HCT116 (cell line): ENCODE data around the gene WDR72. TPM values are rescaled to one million over a fixed set of nuclear protein-coding genes. Genes with fewer than 3 reads are reported as not detected.

Experiments used
- ATAC-seq: fragments of 200-7000 bp; cut with Tn5 transposase; 2 replicates; pipeline ENCODE4 v1.9.1; 2020; ENCODE audit warnings: mild to moderate bottlenecking, moderate library complexity
- BruUV-seq: library from RNA; stranded (reverse); fragments of 400-500 nt; replicated peaks from 2 replicates; lab custom pipeline; 2021; lab: Mats Ljungman, UMichigan
- CTCF ChIA-PET: fragments of 300-600 bp; sonication (Branson Sonifier 250); formaldehyde crosslinking; loops from one replicate; lab custom pipeline; 2021; ENCODE audit warnings: antibody characterized with exemption; lab: Charles Lee
- POLR2A ChIA-PET: fragments of 300-600, 350-600 bp; sonication (Branson Sonifier 250); formaldehyde crosslinking; loops from one replicate; lab custom pipeline; 2021; ENCODE audit warnings: antibody characterized with exemption; lab: Charles Lee
- RAD21 ChIA-PET, 2 experiments: fragments of 300-600 bp; sonication (Branson Sonifier 250); formaldehyde crosslinking; loops; one replicate each; lab custom pipeline; 2023; ENCODE audit warnings: low total read pairs in 2 of 2; ENCODE audit not compliant: uncharacterized antibody in 2 of 2, unreplicated experiment in 2 of 2, low non-redundant PET in 1 of 2; lab: Charles Lee
- DNase-seq: peaks from one replicate; pipeline ENCODE4 v3.0.0-alpha.2; 2010; ENCODE audit warnings: low read depth, low spot score
- H2AFZ ChIP-seq: fragments of 200-600 bp; shearing (Covaris generic), sonication (generic); 2 replicates; pipeline ENCODE4 v1.6.1; 2017; ENCODE audit warnings: low read depth, mixed run types, mixed read lengths, antibody characterized with exemption, low read length; ENCODE audit not compliant: poor library complexity, severe bottlenecking
- H3K27ac ChIP-seq: 2 replicates; pipeline ENCODE4 v1.5.1; 2012; ENCODE audit warnings: low read depth, low read length
- H3K27me3 ChIP-seq: fragments of 200-600 bp; sonication (generic); 2 replicates; pipeline ENCODE4 v1.6.1; 2016; ENCODE audit warnings: mixed run types, low read length, mixed read lengths; ENCODE audit not compliant: insufficient read depth
- H3K36me3 ChIP-seq, 2 experiments: fragments of 200-500 bp in 1 of 2; fragments of 200-600 bp in 1 of 2; sonication (Bioruptor generic) in 1 of 2; sonication (generic) in 1 of 2; 2 replicates each; pipeline versions ENCODE4 v1.5.1 to v1.6.1; 2014 to 2016; ENCODE audit warnings: low read length in 2 of 2, inconsistent platforms in 1 of 2, mixed read lengths in 1 of 2, mixed run types in 1 of 2; ENCODE audit not compliant: insufficient read depth in 2 of 2, control insufficient read depth in 1 of 2
- H3K4me1 ChIP-seq, 2 experiments: fragments of 200-600 bp in 1 of 2; sonication (generic) in 1 of 2; 2 replicates each; pipeline versions ENCODE4 v1.5.1 to v1.6.1; 2012 to 2017; ENCODE audit warnings: low read length in 2 of 2, inconsistent platforms in 1 of 2, mild to moderate bottlenecking in 1 of 2, mixed read lengths in 1 of 2, mixed run types in 1 of 2, moderate library complexity in 1 of 2; ENCODE audit not compliant: insufficient read depth in 2 of 2, control insufficient read depth in 1 of 2
- H3K4me2 ChIP-seq: fragments of 200-600 bp; sonication (generic); 2 replicates; pipeline ENCODE4 v1.6.1; 2017; ENCODE audit warnings: mixed run types, low read length, mixed read lengths
- H3K4me3 ChIP-seq, 2 experiments: fragments of 200-600 bp in 1 of 2; sonication (generic) in 1 of 2; replicated peaks in 1 of 2; 2 replicates each; pipeline ENCODE4 v1.5.1; 2011 to 2016; ENCODE audit warnings: low read length in 2 of 2, control low read depth in 1 of 2, low read depth in 1 of 2, mild to moderate bottlenecking in 1 of 2, mixed read lengths in 1 of 2, mixed run types in 1 of 2
- H3K79me2 ChIP-seq: fragments of 200-600 bp; sonication (generic); 2 replicates; pipeline ENCODE4 v1.6.1; 2017; ENCODE audit warnings: mild to moderate bottlenecking, mixed run types, low read length, moderate library complexity, mixed read lengths; ENCODE audit not compliant: insufficient read depth
- H3K9ac ChIP-seq: fragments of 200-600 bp; sonication (generic); 2 replicates; pipeline ENCODE4 v1.6.1; 2016; ENCODE audit warnings: low read length, mixed read lengths
- H3K9me2 ChIP-seq: fragments of 200-600 bp; sonication (generic), shearing (Covaris generic); 2 replicates; pipeline ENCODE4 v1.6.1; 2017; ENCODE audit warnings: mixed run types, mild to moderate bottlenecking, moderate library complexity; ENCODE audit not compliant: insufficient read depth
- H3K9me3 ChIP-seq, 2 experiments: fragments of 200-500 bp in 1 of 2; fragments of 200-600 bp in 1 of 2; sonication (Bioruptor generic) in 1 of 2; sonication (generic) in 1 of 2; 2 replicates each; pipeline ENCODE4 v1.6.1; 2014 to 2017; ENCODE audit warnings: low read length in 2 of 2, mixed read lengths in 2 of 2, inconsistent platforms in 1 of 2, low read depth in 1 of 2, mild to moderate bottlenecking in 1 of 2, mixed run types in 1 of 2, moderate library complexity in 1 of 2; ENCODE audit not compliant: control insufficient read depth in 1 of 2, insufficient read depth in 1 of 2
- H4K20me1 ChIP-seq: fragments of 200-600 bp; sonication (generic), shearing (Covaris generic); 2 replicates; pipeline ENCODE4 v1.6.1; 2017; ENCODE audit warnings: mixed run types, mild to moderate bottlenecking, moderate library complexity; ENCODE audit not compliant: insufficient read depth
- CBX3 ChIP-seq: IDR thresholded peaks from 2 replicates; pipeline ENCODE4 v1.6.1; 2012; ENCODE audit warnings: low read depth
- EZH2 ChIP-seq: fragments of 200-600 bp; sonication (generic); IDR thresholded peaks from 2 replicates; pipeline ENCODE4 v1.6.1; 2017; ENCODE audit warnings: antibody characterized with exemption, mixed run types
- EZH2phosphoT487 ChIP-seq: fragments of 200-600 bp; IDR thresholded peaks from 2 replicates; pipeline ENCODE4 v1.6.1; 2018; ENCODE audit warnings: antibody characterized with exemption, borderline replicate concordance
- FOSL1 ChIP-seq: IDR thresholded peaks from 2 replicates; pipeline ENCODE4 v1.6.1; 2012; ENCODE audit warnings: low read depth
- JUND ChIP-seq: IDR thresholded peaks from 2 replicates; pipeline ENCODE4 v1.6.1; 2012
- POLR2A ChIP-seq: IDR thresholded peaks from 2 replicates; pipeline ENCODE4 v1.7.0; 2011; ENCODE audit warnings: borderline replicate concordance; ENCODE audit not compliant: insufficient read depth, insufficient read length; ENCODE audit errors: extremely low read depth
- RAD21 ChIP-seq: IDR thresholded peaks from 2 replicates; pipeline ENCODE4 v1.6.1; 2012; ENCODE audit warnings: low read depth, mild to moderate bottlenecking
- SRF ChIP-seq: IDR thresholded peaks from 2 replicates; pipeline ENCODE4 v1.6.1; 2012; ENCODE audit warnings: low read depth
- TCF7L2 ChIP-seq: IDR thresholded peaks from 2 replicates; pipeline ENCODE4 v1.7.0; 2011; ENCODE audit warnings: borderline replicate concordance, inconsistent platforms; ENCODE audit not compliant: insufficient read depth, insufficient read length; ENCODE audit errors: extremely low read depth
- YY1 ChIP-seq: IDR thresholded peaks from 2 replicates; pipeline ENCODE4 v1.6.1; 2011; ENCODE audit warnings: low read length, low read depth, moderate library complexity, mild to moderate bottlenecking; ENCODE audit not compliant: insufficient replicate concordance; ENCODE audit errors: extremely low read depth
- ZNF274 ChIP-seq: fragments of 200-500 bp; sonication (Bioruptor generic); IDR thresholded peaks from 2 replicates; pipeline ENCODE4 v1.6.1; 2014; ENCODE audit warnings: mild to moderate bottlenecking, low read depth, low read length, inconsistent platforms
- intact Hi-C: fragments of 100-400 bp; cut with micrococcal nuclease; formaldehyde crosslinking; loops from 2 replicates; pipeline ENCODE4 v1.10.0; 2022
- total RNA-seq: library from RNA; stranded (reverse); gene quantifications from one replicate; pipeline ENCODE4 v1.2.1, GENCODE V29; 2021; ENCODE audit not compliant: unreplicated experiment
- TF ChIP-seq, protein P1 (sequence below): IDR thresholded peaks from 2 replicates; pipeline ENCODE4 v1.6.1; 2012; ENCODE audit warnings: low read depth
- TF ChIP-seq, protein P2 (sequence below): IDR thresholded peaks from 2 replicates; pipeline ENCODE4 v1.6.1; 2012

The WDR72 gene
- total RNA-seq, 1 experiment from 2014 or later: 5.8 TPM

DNA sequence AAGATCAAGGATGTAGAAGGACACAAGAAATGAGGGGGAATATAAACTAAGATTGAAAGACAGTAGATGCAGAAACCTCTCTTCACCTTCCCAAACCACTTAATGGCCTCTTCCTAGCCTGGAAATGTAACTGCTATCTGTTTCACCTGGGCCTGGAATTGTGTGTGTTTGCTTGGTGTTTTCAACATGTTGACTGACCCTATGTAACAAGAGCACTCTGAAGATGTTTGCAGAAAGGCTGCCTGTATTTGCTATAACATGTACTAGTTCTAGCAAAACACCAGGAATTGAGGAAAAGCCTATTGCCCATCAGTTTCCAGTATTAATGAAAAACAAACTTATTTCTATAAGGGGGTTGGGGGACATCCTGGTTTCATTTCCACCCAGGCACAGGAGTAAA is 248.3 kb downstream of the WDR72 start:
- Histone ChIP-seq H3K4me3 (no peak overlapping the region), H3K27ac (no peak overlapping the region), H3K27me3 (no peaks in the 10 kb centered on the region), H3K9me3 (0 out of 4 replicates have a peak, but pooled peaks cover 0 to 2% of the 10 kb centered on the region in 2 experiments), H3K4me1 (no peaks in the 10 kb centered on the region), H4K20me1 (no peaks in the 10 kb centered on the region), H3K9me2 (no peaks in the 10 kb centered on the region), H2AFZ (no peak overlapping the region), H3K79me2 (no peaks in the 10 kb centered on the region), H3K4me2 (no peak overlapping the region), H3K36me3 (no peaks in the 10 kb centered on the region), H3K9ac (no peak overlapping the region)
- RAD21 ChIA-PET: no interaction called here
- BruUV-seq: no TSS peak
- intact Hi-C loops: no loop called here
- POLR2A ChIA-PET: no interaction called here
- ATAC-seq (no peak), DNase-seq (no peak)
- CTCF ChIA-PET: no interaction called here
- TF ChIP-seq CBX3 (no peak), EZH2 (no peak), ZNF274 (no peak), TCF7L2 (no peak), SRF (no peak), FOSL1 (no peak)
- TF ChIP-seq, protein P1, sequence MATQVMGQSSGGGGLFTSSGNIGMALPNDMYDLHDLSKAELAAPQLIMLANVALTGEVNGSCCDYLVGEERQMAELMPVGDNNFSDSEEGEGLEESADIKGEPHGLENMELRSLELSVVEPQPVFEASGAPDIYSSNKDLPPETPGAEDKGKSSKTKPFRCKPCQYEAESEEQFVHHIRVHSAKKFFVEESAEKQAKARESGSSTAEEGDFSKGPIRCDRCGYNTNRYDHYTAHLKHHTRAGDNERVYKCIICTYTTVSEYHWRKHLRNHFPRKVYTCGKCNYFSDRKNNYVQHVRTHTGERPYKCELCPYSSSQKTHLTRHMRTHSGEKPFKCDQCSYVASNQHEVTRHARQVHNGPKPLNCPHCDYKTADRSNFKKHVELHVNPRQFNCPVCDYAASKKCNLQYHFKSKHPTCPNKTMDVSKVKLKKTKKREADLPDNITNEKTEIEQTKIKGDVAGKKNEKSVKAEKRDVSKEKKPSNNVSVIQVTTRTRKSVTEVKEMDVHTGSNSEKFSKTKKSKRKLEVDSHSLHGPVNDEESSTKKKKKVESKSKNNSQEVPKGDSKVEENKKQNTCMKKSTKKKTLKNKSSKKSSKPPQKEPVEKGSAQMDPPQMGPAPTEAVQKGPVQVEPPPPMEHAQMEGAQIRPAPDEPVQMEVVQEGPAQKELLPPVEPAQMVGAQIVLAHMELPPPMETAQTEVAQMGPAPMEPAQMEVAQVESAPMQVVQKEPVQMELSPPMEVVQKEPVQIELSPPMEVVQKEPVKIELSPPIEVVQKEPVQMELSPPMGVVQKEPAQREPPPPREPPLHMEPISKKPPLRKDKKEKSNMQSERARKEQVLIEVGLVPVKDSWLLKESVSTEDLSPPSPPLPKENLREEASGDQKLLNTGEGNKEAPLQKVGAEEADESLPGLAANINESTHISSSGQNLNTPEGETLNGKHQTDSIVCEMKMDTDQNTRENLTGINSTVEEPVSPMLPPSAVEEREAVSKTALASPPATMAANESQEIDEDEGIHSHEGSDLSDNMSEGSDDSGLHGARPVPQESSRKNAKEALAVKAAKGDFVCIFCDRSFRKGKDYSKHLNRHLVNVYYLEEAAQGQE: no peak

DNA sequence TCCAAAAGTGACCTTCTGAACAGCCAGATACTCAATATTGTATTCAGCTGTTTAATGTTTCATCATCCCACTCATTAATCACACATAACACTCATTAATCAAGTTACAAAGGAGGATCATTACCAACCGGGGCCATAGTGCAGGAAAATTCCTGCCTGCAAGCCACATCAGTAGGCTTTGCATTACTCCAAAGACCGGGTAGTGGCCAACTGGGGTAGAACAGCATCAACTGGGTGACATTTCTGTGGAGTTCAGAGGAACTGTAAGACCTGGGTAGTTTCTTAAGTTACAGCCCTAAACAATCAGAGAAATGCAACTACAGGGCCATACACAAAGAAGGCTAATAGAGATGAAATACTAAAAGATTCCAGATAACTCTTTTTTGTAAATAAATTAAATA is 253.1 kb downstream of the WDR72 start:
- H3K9me2 ChIP-seq: no peaks in the 10 kb centered on the region
- H3K4me1 ChIP-seq: no peaks in the 10 kb centered on the region
- no peak overlapping the region for H3K4me2 ChIP-seq
- H3K9ac ChIP-seq: no peak overlapping the region
- ChIA-PET POLR2A (no interaction called here), RAD21 (no interaction called here), CTCF (no interaction called here)
- BruUV-seq: no TSS peak
- no peaks in the 10 kb centered on the region for H3K79me2 ChIP-seq
- no peaks in the 10 kb centered on the region for H3K9me3 ChIP-seq
- no peaks in the 10 kb centered on the region for H3K27me3 ChIP-seq
- H3K36me3 ChIP-seq: no peaks in the 10 kb centered on the region
- H2AFZ ChIP-seq: no peak overlapping the region
- no peak overlapping the region for H3K4me3 ChIP-seq
- peak; percentile 40; the same call in 1 of the 2 replicates for ATAC-seq
- no peak overlapping the region for H3K27ac ChIP-seq
- DNase-seq: no peak
- intact Hi-C loops: no loop called here
- no peaks in the 10 kb centered on the region; the same call in 1 of the 2 replicates for H4K20me1 ChIP-seq
- TF ChIP-seq, protein P1: no peak
- TF ChIP-seq JUND (no peak), EZH2 (no peak), RAD21 (no peak), SRF (no peak), FOSL1 (no peak), ZNF274 (no peak), EZH2phosphoT487 (no peak), POLR2A (no peak), YY1 (no peak)
- TF ChIP-seq, protein P2, sequence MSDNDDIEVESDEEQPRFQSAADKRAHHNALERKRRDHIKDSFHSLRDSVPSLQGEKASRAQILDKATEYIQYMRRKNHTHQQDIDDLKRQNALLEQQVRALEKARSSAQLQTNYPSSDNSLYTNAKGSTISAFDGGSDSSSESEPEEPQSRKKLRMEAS: no peak
